ENCODE data around the gene SNX13.

Gene SNX13

GRCh38 chr7:17965603-17966002 is 25.3 kb upstream of the SNX13 start:
- Histone ChIP-seq H3K36me3 (ENCODE audit: insufficient read depth) (no peaks in the 10 kb centered on the region), H3K9ac (no peak overlapping the region), H3K4me2 (no peak overlapping the region), H3K27ac (no peak overlapping the region), H3K4me3 (IDR thresholded peaks at IDR 0.05; ENCODE audit: insufficient read depth, low read depth, low read length) (no peak overlapping the region), H3K79me2 (ENCODE audit: insufficient read depth, low read depth) (no peaks in the 10 kb centered on the region), H3K4me1 (ENCODE audit: low read depth, poor library complexity, severe bottlenecking) (no peaks in the 10 kb centered on the region), H4K20me1 (ENCODE audit: insufficient read depth) (no peaks in the 10 kb centered on the region), H2AFZ (ENCODE audit: low read depth) (no peak overlapping the region), H3K27me3 (ENCODE audit: insufficient read depth, low read depth) (no peaks in the 10 kb centered on the region)
- TF ChIP-seq, protein P1, sequence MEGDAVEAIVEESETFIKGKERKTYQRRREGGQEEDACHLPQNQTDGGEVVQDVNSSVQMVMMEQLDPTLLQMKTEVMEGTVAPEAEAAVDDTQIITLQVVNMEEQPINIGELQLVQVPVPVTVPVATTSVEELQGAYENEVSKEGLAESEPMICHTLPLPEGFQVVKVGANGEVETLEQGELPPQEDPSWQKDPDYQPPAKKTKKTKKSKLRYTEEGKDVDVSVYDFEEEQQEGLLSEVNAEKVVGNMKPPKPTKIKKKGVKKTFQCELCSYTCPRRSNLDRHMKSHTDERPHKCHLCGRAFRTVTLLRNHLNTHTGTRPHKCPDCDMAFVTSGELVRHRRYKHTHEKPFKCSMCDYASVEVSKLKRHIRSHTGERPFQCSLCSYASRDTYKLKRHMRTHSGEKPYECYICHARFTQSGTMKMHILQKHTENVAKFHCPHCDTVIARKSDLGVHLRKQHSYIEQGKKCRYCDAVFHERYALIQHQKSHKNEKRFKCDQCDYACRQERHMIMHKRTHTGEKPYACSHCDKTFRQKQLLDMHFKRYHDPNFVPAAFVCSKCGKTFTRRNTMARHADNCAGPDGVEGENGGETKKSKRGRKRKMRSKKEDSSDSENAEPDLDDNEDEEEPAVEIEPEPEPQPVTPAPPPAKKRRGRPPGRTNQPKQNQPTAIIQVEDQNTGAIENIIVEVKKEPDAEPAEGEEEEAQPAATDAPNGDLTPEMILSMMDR (conservative IDR thresholded peaks at IDR 0.05; ENCODE audit: low read depth, low read length), result no peak

- no peak overlapping the region for H3K4me2 ChIP-seq
- H3K9ac ChIP-seq, result no peak overlapping the region
- no peaks in the 10 kb centered on the region for H3K36me3 ChIP-seq (ENCODE audit: insufficient read depth)
- H3K4me3 ChIP-seq (IDR thresholded peaks at IDR 0.05; ENCODE audit: insufficient read depth, low read depth, low read length), result no peak overlapping the region
- H3K27me3 ChIP-seq (ENCODE audit: insufficient read depth, low read depth), result no peaks in the 10 kb centered on the region
- H4K20me1 ChIP-seq (ENCODE audit: insufficient read depth), result no peaks in the 10 kb centered on the region
- H2AFZ ChIP-seq (ENCODE audit: low read depth), result no peak overlapping the region
- H3K27ac ChIP-seq, result no peak overlapping the region
- no peaks in the 10 kb centered on the region for H3K4me1 ChIP-seq (ENCODE audit: low read depth, poor library complexity, severe bottlenecking)
- no peaks in the 10 kb centered on the region for H3K79me2 ChIP-seq (ENCODE audit: insufficient read depth, low read depth)
- TF ChIP-seq, protein P1 (conservative IDR thresholded peaks at IDR 0.05; ENCODE audit: low read depth, low read length), result no peak
These were observed 23.0 kb upstream of the SNX13 start for GRCh38 chr7:17963281-17963680.

GRCh38 chr7:17962652-17963051 is 22.4 kb upstream of the SNX13 start:
- H3K9ac ChIP-seq, result no peak overlapping the region
- no peak overlapping the region for H3K4me2 ChIP-seq
- H3K36me3 ChIP-seq (ENCODE audit: insufficient read depth), result no peaks in the 10 kb centered on the region
- no peaks in the 10 kb centered on the region for H3K79me2 ChIP-seq (ENCODE audit: insufficient read depth, low read depth)
- H3K4me1 ChIP-seq (ENCODE audit: low read depth, poor library complexity, severe bottlenecking), result no peaks in the 10 kb centered on the region
- TF ChIP-seq, protein P1 (conservative IDR thresholded peaks at IDR 0.05; ENCODE audit: low read depth, low read length), result no peak
- no peak overlapping the region for H3K27ac ChIP-seq
- no peak overlapping the region for H2AFZ ChIP-seq (ENCODE audit: low read depth)
- no peaks in the 10 kb centered on the region for H4K20me1 ChIP-seq (ENCODE audit: insufficient read depth)
- no peak overlapping the region for H3K4me3 ChIP-seq (IDR thresholded peaks at IDR 0.05; ENCODE audit: insufficient read depth, low read depth, low read length)
- no peaks in the 10 kb centered on the region for H3K27me3 ChIP-seq (ENCODE audit: insufficient read depth, low read depth)

- Histone ChIP-seq H3K4me2 (no peak overlapping the region), H3K79me2 (ENCODE audit: insufficient read depth, low read depth) (no peaks in the 10 kb centered on the region), H4K20me1 (ENCODE audit: insufficient read depth) (no peaks in the 10 kb centered on the region)
These were observed 17.6 kb upstream of the SNX13 start for GRCh38 chr7:17957871-17958270.

More at GRCh38 chr7:17957871-17958270, 17.6 kb upstream of the SNX13 start:
- Histone ChIP-seq H3K27ac (no peak overlapping the region), H3K9ac (no peak overlapping the region), H3K36me3 (ENCODE audit: insufficient read depth) (no peaks in the 10 kb centered on the region), H3K4me3 (IDR thresholded peaks at IDR 0.05; ENCODE audit: insufficient read depth, low read depth, low read length) (no peak overlapping the region), H3K4me1 (ENCODE audit: low read depth, poor library complexity, severe bottlenecking) (peaks cover 3% of the 10 kb centered on the region), H3K27me3 (ENCODE audit: insufficient read depth, low read depth) (no peaks in the 10 kb centered on the region), H2AFZ (ENCODE audit: low read depth) (no peak overlapping the region)
- TF ChIP-seq, protein P1 (conservative IDR thresholded peaks at IDR 0.05; ENCODE audit: low read depth, low read length), result no peak

Data from KMS-11 (cell line).